GM04503 (cell line): ENCODE data around the gene FSTL5.
"Not testable (repeated sequence)": the region's sequence is repeated elsewhere in the genome, so short reads cannot be mapped to it uniquely, and the experiment has no call there.

Source experiments
- DNase-seq: peaks from one replicate; pipeline ENCODE4 v3.0.0-alpha.2; 2012; ENCODE audit warnings: low read depth

Gene FSTL5

DNA sequence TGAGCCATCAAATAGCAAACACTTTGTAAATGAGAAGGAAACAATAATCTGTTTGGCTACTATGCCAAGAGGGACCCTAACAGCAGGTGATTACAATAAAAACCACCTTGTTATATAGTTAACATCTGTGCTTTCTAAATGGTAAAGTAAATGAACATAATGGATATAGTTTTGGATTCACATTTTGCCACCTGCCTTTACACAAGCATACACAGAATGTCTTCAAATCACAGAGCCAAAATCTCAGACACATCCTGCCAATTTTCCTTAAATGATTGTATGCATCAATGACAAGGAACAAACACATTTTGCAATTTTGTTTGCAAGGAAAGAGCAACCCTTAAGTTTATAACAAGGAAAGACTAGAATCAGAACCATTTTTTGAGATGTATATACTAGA lies 334.2 kb downstream of the FSTL5 start:
- DNase-seq = no peak

DNA sequence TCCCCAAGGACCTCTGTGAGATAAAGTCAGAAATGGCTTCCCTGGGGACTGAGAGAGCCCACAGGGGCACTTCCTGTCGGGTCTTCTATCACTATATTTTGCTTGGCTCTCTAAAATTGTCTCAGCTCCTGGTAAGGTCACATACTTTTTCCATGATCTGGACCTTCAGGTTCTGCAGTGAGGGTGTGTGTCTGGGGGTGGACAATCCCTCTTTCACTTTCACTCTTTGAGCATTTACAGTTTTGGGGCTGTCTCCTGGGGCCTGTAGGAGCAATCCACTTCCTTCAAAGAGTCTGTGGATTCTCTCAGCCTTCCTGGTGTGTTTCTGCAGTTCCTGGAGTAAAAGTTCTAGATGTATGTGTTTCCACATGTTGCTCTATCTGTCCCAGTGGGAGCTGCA lies 335.7 kb downstream of the FSTL5 start:
- no peak for DNase-seq

DNA sequence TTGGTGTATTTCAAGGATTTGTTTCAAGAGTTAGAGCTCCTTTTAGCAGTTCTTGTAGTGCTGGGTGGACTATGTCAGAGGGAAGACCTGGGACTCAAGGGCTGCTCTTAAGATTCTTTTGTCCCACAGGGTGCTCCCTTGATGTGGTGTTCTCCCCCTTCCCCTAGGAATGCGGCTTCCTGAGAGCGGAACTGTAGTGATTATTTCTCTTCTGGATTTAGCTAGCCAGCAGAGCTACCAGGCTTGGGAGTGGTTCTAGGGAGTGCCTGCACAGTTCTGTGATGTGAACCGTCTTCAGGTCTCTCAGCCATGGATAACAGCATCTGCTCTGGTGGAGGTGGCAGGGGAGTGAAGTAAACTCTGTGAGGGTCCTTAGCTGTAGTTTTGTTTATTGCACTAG lies 336.8 kb downstream of the FSTL5 start:
- DNase-seq = no peak

DNA sequence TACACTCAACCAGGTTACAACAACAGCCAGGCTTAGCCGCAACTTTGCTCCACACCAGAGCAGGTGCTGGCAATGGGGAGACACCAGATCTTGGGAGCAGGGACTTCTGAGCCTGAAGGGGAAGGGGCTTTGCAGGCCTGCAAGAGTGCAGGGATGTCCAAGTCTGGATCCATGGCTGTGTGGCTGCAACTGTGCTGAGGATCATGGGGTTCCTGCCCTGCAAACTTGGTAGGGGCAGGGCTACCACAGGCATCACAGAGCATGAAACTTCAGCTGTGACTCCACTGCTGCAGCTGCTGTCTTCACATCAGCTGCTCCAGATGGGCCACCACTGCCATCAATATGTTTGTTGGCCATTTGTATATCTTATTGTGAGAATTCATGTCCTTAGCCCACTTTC lies 340.4 kb downstream of the FSTL5 start:
- DNase-seq = no peak

DNA sequence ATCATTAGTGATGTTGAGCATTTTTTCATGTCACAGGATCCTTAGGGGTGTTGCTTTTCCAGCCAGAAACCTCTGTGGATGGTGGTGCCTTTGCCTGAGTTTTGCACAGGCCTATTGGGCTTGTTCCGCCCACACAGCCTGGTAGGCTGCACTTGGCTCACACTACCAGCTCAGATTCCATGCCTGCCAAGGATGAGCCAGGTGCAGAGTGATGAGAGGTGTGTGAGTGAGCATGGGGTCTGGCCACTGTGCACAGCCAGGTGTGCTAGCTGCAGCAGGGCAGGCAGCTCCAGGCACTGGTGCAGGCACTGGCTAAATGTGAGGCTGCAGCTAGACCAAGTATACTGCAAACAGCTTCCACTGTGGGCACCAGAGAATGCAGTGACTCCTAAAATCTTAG lies 341.6 kb downstream of the FSTL5 start:
- DNase-seq = no peak

DNA sequence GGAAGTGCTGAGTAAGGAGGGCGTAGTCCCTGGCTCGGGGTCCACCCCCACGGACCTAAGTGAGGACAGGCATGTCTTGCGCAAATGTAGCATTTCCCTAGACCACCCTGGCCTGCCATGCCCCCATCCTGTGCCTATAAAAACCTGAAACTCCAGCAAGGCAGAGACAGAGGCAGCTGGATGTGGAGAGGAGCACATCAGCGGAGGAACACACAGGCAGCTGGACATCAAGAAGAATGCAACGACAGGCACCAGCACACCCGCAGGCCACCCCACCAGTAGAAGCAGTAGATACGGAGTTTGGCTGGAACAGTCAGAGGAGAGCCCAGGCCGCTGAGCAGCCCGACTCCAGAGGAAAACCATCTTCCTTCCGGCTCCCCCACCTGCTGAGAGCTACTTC lies 345.9 kb downstream of the FSTL5 start:
- DNase-seq = no peak

DNA sequence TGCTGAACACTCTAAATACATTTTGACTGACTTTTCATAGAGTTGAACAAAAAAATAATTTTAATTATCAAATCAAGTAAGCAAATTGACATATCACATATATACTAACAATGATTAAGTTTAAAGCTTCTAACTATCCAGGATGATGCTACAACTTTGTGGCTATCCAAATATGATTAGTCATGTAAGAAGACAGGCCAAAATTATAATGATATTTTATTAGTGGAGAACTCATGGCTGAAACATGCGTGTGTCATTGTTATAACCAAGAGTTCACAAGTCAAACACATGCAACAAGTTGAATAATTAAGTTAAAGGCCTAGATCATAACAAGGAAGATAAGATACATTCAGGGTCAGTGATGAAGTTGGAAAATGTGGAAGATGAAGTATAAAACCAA lies 346.8 kb downstream of the FSTL5 start:
- no peak for DNase-seq

DNA sequence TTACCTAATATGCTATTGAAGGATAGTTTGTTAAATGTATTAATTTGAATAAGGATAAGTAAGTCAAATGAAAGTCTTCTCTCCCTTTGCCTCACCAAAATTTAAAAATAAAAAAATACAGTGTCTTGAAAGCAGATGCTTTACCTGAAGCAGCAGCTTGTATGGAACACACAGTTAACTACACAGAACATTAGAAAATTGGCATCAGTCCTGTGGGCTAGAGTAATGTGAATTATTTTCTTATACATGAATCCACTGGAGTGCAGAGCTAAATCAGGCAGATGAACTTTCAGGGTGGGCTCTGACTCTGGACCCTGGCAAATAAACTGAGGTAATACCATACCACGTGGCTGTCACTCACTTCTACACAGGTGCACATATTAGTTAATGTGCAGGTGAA lies 348.0 kb downstream of the FSTL5 start:
- DNase-seq = no peak

DNA sequence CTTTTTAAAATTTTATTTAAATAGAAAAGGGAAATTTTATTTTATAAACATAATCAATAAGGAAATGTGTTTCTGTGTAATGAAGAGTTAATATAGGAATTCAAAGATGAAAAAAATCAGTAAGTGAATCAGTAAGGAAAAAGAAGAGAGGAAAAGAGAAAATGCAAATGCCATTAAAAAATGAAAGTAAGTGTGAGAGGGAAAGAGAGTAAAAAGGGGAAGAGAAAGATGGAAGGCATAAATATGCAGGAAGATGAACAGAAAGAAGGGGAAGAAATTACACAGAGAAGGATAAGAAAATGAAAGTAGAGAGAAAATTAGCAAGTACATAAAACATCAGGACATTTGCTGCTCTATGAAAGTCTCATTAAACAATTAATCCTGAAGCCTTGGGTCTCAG lies 349.9 kb downstream of the FSTL5 start:
- DNase-seq = no peak

DNA sequence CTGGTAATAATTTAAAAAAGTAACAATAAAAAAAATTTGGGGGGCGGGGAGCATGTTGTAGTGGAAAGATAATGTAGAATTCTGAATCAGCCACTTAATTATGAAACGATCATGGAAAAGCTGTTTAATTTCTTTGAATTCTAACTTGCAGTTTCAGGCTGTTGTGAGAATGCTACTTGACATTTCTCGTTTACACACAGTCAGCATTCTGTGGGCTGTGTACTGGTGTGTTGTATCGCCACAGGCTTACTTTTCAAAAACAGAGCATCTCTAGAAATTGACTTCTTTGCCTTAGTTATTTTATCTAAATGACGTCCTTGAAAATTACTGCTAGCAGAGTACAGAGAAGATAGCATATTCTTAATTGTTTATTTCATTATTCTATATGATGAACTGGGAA lies 350.4 kb downstream of the FSTL5 start:
- no peak for DNase-seq

DNA sequence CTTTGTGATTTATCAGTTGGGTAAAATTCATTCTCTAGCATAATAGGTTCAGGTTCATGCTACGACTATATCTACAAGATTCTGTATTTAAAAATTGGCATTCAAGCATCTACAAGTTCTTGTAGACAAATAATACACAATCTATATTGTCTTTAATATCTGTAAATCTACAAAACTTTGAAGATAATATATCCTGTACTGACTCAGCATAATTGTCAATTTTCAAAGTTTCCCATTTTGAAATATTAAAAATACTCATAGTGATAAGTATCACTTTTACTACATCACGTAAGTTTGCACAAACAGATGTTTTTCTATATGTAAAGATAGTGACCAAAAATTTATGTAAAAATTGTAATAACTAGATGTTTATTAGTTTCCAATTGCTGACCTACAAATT lies 360.6 kb downstream of the FSTL5 start:
- DNase-seq = no peak

DNA sequence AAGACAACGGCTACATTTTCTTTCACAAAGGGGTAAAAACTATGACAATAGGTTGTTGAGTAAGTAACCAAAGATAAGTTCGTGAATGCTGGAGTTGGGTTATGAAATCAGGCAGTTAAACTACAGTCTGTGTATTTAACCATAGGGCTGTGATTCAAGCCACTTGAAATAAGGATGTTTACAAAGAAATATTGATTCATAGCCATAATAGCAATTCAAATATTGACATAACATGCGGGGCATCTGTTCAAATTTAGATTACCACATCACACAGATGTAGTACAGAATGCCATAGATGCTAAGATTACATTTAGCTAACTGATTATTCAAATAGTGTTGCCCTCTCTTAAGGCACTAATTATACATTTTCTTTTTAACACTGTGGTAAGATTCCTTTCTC lies 364.1 kb downstream of the FSTL5 start:
- DNase-seq = no peak

DNA sequence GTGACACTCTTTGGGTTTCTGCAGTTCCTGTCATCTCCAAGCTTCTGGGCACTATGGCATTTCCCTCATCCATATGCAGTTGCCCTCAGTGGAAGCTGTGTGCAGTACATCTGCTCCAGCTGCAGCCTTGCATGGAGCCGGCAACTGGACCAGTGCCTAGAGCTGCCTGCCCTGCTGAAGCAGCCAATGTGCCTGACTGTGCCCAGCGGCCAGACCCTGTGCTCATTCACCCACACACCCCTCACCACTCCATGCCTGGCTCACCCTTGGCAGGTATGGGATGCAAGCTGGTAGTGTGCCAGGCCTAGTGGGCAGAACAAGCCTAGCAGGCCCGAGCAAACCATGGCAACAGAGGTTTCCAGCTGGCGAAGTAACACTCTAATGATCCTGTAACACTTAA lies 370.8 kb downstream of the FSTL5 start:
- no peak for DNase-seq

DNA sequence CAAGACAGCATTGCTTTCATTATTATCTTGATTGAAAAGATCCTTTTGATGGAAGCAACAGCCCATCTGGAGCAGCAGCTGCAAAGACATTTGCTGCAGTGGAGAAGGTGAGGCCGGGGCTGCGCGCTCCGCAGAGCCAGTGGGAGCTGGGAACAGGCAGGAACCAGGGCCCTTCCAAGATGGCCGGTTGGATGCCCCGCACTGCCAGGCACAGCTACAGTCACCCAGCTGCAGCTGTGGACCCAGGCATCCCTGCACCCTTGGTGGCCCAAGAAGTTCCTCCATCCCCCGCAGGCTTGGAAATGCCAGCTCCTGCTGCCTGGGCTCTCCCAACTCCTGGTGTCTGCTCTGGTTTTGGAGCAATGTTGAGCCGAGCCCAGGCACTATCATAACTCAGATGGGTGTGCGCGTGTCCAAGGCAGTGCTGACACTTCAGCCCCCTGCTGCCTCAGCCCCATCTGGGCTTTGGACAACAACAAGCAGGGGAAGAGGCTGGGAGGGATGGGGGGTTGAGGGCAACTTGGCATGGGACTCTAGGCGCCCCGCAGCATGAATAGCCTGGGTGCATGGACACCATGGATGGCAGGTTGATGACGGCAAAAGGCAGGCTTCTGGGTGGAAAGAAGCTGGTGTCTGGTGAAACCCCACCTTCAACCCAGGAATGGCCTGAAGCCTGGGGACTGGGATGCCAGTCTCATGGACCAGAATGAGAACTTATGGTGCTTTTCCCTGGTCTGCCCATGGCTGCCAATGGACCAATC lies 371.8 kb downstream of the FSTL5 start:
- DNase-seq = no peak

DNA sequence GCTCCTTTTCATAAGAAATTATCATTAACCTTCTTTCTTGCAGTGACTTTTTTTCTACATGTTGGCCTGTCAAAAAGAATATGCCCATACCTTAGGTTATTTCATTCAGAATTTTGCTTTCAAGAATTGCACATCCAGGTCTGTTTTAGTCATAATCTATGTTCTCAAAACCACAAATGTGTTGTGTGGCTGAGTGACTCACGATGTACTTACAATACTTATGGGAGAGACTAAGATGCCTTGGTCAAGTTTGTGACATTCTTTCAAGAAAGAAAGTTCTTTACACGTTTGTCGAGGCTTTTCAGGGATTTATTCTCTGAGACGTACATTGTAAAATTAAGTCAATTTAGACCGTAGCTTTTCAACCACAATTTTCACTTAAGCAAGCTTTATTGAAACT lies 396.7 kb downstream of the FSTL5 start:
- no peak for DNase-seq

DNA sequence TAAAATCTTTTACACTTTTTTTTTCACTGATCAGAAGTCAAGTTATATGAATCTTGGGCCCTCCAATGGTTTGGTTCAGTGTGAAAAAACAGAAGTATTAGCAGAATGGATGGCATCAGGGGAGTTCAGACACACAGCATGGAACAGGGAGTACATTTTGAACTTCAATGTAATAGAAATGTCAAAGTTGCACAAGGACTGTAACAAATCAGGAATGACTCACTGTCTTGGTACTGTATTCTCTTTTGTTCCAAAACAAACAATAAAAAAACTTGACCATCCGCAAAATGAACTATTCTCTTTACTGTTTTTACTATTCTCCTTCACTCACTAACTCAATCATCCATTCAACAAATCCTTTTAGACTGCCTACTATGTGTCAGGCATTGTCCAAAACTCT lies 401.0 kb downstream of the FSTL5 start:
- DNase-seq = peak; percentile 13

DNA sequence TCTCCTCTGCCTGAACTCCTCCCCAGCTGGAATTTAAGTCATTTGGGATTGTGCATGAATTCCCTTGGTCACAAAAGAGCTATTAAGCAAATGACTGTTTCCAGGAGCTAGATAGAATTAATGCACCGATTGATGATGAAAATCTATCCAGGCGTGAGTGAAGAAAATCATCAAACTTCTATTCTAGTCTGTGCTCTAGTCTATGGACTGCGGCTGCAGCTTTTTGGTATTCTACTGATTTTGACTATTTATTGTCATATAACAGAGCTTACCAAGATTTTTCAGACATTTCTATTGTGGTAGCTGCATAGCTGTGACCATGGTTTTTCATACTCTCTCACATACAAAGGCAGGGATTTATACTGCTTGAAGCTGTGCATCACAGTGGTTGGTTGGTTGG lies 403.8 kb downstream of the FSTL5 start:
- DNase-seq = no peak

DNA sequence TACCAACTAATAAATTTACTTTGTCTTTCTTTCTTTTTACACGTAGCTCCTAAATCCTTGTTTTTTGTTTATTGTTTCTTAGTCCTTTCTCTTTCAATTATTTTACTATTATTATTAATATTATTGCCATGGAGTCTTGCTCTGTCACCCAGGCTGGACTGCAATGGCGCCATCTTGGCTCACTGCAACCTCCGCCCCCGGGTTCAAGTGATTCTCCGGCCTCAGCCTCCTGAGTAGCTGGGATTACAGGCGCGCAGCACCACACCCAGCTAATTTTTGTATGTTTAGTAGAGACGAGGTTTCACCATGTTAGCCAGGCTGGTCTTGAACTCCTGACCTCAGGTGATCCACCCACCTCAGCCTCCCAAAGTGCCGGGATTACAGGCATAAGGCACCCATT lies 405.4 kb downstream of the FSTL5 start:
- DNase-seq = not testable (repeated sequence)

DNA sequence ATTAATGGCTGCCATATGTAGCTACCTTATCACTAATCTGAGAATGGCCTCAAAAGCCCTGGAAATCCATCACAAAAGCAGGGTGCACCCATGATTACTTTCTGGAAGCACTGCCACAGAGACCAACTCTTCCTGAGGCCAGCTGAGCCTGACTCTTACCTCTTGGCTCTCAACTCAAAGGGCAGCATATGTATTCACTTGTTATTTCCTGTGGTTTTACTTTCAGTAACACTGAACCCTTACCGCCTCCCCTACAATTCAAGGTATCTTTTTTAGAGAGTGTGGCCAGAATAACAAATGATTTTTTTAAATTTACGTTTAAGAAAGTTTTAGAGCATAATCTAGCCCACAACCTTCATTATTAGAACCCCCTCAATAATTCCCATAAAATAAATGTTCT lies 434.9 kb downstream of the FSTL5 start:
- no peak for DNase-seq

DNA sequence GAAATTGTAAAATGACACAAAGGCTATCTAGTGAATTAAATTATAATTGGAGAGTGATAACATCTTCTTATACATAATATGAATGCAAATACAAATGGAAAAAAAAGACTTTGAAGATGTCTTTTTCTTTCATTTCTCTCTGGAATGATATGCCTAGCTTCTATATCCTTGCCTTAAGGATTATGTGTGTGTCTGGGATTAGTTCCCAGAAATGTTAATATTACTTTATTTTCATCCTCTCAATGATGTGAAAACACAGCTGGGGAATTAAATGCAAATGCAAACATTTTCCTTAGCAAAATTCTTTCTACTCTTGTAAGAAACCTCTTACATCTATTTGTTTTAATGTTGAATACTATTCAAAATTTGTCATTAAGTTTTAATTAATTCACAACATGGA lies 441.9 kb downstream of the FSTL5 start:
- DNase-seq = no peak

DNA sequence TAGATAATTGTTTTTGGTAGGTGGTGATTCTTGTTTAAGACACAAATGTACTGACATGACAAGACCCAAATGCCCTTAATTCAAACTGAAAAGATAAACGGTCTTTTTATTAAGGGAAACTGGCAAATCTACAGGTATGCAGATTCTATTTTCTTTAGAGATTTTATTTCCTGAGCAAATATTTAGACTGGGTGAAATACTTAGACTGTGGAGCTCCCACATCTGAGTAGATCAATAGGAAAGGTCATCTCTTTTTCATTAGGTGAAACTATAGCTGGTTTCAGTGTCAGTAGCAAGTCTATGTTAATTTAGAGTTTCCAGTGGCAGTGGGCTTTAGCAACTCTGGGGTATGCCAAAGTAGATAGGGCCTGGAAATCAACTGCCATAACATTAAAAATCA lies 446.7 kb downstream of the FSTL5 start:
- DNase-seq = no peak

DNA sequence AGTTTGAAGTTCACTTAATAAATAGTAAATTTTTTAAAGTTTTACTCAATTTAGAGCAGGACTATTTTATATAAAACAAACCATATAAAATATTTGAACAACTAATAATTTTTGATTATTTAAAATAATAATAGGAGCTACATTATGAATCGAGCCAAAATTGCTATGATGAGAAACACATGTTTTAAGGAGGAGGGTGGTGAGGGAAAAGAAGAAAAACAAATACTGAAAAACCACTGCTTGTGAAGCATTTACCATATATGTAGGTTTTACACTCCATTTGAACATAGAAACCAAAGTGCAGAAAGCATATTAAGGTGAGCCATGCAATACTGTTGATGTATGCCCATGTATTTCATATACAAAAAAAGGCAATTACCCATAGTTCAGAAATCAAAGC lies 448.9 kb downstream of the FSTL5 start:
- no peak for DNase-seq

DNA sequence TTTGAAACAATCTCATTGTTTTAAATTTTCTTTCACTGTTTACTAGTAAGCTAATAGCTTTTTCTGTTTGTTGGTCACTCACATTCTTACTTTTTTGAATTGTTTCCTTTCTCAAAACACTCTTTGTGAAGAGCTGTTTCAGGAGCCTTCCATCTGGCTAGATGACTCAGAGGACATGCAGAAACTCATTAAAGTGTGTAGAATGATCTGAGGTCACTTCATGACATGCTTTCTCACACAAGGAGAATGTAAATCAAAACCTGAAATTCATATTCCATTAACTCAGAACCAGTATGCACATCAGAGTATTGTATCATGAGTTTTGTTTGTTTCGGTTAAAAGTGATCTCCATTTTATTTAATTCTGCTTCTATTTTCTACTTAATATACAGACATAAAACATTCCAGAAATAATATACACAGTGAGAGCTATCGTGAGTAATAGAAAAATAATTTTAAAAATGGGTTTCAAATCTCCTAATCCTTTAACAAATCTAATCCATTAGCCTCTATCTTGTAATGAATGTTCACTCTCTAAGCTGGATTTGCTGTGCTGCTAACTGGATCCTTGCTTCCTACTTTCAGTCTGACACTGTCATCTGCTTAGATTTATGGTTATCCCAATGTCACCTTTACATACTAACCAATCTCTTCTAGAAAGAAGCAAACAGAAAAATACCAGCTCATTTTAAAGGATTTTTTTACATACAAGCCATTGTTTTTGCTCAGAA lies 449.6 kb downstream of the FSTL5 start:
- DNase-seq = peak; percentile 42

DNA sequence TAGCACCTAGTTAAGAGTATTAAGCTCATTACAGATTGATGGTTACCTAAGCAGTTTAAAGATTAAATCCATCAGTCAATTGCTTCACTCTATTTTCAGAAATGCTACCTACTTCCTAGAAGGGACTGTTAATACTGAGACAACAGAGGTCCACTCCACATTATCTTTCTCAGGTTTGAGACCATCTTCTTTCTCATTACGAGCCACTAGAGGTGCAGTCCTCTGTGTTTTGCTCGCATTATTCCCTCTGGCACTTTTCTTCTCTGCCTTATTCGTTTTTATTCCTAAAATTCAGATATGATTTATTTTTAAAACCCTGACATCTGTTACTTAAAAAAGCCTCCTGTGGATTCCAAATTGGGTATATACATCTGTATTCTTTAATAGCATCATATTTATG lies 459.1 kb downstream of the FSTL5 start:
- no peak for DNase-seq
